GM18909 (cell line): ENCODE measurements around the gene SLC6A17.

ENCODE experiments used
- ATAC-seq: cut with Tn5 transposase; IDR thresholded peaks from one replicate; pipeline ENCODE4 v1.9.1; 2021; ENCODE audit warnings: mild to moderate bottlenecking; ENCODE audit not compliant: unreplicated experiment, poor library complexity

SLC6A17 gene

GRCh38 chr1:110134050-110134595 is 16.2 kb upstream of the SLC6A17 start:
- ATAC-seq: no peak

DNA sequence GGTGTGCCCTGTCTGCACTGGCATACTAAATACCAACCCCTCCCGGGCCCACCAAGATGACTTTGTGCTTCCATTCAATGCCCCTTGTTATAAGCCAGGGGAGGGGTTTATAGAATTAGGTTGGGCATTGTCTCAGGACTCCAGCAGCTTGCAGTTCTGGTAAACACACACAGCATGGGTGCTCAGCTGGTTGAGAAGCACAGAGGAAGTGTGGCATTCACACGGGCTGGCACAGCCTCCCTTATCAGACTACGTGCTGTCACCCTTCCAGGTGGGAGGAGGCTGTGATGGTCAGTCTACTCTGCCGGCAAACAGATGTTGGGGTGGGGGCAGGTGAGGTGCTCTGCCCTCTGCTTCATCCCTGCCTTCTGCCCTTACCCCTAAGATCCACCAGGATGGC is 15.0 kb upstream of the SLC6A17 start:
- no peak for ATAC-seq

DNA sequence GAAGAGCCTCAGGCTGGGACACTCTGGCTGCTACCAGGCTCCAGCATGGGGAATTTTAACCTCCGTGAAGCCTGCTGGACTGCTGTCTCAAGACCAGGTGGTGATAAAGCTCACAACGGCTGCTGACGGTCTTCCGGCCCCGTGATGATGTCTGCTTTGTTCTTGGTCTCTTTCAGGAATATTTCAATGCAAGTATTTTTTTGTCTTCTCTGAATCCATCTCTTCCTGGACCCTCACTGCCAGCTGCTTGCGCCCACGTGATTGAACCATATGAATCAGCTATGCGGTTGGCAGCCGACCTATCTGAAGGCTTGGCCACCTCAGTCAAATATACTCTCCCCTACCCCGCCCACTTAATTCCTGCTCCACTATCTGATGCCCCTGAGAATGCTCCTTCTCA is 14.6 kb upstream of the SLC6A17 start:
- ATAC-seq: no peak

DNA sequence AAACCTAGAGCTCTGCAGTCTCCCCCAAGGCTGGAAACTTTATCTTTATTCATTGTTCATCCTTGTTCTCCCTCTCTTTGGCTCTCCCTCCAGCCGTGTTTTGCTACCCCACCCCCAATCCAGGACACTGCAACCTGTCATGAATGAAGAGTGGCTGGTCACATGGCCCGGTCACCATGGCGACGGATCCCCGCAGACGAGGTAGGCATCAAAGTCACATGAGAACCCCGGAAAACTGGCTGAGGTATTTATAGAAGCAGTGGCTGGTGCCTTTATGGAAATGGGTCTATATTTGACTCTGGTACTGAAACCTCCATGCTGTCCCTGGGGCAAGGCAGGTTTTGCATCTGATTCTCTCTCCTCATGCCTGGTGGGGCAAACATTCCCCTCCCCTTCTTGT is 13.4 kb upstream of the SLC6A17 start:
- no peak for ATAC-seq

GRCh38 chr1:110138956-110139355 is 11.3 kb upstream of the SLC6A17 start:
- no peak for ATAC-seq

DNA sequence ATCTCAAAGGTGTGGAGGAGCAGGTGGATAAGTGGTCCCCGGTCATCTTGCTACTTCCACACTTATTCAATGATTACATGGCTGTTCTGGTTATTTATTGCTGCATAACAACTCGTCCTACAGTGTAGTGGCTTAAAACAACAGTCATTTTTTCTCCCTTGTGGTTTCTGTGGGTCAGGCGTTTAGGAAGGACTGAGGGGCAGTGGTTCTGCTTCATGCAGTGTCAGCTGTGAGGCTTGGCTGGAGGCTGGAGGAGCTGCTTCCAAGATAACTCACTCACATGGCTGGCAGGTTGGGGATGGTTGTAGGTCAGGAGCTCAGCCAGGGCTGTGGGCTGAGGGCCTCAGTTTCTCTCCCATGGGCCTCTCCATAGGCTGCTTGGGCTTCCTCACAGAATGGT is 5.9 kb upstream of the SLC6A17 start:
- no peak for ATAC-seq

DNA sequence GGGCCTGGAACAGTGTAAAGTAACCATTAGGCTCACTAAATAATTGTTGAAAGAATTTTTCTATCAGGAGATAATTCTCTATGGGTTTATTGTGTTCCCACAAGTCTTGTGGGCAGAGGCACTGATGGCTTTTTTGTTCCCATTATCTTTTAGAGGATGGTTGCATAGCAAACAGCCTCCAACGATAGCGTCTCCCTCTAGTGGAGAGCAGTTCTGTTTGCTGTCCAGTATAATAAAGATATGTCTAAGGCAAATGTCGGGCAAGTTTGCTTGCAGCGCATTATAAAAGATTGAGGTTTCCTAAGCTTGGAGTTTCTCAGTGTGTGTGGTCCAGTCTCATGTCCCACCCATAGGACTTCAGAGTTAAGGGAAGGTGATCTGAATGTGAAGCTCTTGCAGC is 1.3 kb upstream of the SLC6A17 start:
- no peak for ATAC-seq

- ATAC-seq: no peak
Measured at GRCh38 chr1:110151175-110151669, 928 bp downstream of the SLC6A17 start.

DNA sequence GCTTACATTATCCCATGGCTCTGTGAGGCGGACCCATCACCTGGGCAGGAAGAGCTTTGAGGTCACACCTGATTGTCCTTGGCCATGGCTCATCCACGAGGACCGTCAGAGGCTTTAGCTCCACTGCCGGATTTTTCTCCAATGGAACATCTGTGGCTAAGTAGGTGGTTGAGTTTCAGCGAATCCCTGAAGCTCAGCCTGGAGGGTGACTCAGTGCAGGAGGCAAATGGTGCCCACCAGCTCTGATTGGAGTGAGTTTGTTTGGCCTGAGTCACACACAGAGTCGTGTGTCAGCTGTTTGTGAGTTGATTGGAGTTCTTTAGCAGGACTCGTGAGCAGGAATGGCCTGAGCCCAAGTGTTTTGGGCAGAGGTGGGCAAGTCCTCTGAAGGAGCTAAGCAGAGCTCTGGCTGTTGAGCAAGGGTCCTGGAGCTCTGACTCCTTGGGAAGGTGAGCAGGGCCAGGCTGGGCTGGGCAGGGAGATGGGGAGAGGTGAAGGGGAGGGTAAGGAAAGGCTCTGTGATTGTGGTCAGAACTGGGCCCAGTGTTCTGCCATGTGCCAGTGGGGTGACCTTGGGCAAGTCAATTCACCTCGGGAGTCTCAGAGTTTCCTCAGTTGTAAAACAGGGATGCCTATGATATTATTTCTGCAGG is 2.0 kb downstream of the SLC6A17 start:
- ATAC-seq: no peak

DNA sequence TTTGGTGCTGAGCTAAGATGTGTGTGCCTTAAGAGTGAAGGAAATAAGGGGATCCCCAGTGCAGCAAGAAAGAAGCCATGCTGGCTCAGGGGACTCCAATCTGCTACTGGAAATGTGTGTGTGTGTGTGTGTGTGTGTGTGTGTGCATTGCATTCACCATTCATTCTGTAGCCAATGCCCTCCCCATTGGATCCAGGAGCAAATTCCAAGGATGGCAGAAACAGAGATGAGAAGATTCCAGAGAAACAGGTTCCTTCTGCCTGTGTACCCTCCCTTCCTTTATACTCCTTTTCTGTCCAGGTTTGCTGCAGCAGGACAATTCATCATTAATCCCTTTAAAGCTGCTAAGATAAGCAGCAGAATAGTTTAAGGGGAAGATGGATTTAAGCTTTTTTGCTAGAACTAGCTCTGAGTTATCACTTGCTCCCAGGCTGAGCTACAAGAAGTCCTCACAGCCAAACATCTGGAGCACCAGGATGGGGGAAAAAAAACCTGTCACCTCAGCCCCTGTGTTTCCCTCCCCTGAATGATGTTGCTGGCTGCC is 3.2 kb downstream of the SLC6A17 start:
- ATAC-seq: no peak

DNA sequence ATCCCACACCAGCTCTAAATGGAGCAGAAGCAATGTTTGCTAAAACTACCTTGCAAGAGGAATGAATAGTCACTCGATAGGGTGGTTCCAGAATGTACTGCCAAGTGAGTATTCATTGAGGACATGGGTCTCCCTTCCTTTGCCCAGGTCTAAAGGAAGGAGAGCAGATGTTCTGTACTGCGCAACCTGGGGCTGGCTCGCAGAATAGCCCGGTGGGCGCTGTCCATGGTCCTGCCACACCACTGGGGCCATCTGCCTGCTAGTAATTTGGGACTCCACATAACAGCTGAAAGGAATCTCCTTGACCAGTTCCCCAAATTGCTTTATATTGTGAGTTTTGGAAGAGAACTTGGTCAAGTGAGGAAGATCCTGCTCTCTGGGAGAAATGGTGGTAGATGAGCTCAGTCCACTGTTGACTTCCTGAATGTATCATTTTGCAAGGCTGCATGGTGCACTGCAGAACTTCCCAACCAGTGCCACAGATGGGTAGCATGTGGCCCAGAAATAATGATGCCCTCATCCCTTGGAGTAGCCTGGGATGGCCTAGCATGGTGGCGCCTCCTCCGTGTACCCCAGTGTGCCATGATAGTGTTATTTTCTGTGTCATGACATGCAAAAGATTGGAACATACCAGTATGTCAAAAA is 5.7 kb downstream of the SLC6A17 start:
- ATAC-seq: no peak

- ATAC-seq: no peak
Measured at GRCh38 chr1:110158261-110158660, 8.0 kb downstream of the SLC6A17 start.

GRCh38 chr1:110159168-110159567 is 8.9 kb downstream of the SLC6A17 start:
- no peak for ATAC-seq

- no peak for ATAC-seq
Measured at GRCh38 chr1:110160538-110161100, 10.3 kb downstream of the SLC6A17 start.

DNA sequence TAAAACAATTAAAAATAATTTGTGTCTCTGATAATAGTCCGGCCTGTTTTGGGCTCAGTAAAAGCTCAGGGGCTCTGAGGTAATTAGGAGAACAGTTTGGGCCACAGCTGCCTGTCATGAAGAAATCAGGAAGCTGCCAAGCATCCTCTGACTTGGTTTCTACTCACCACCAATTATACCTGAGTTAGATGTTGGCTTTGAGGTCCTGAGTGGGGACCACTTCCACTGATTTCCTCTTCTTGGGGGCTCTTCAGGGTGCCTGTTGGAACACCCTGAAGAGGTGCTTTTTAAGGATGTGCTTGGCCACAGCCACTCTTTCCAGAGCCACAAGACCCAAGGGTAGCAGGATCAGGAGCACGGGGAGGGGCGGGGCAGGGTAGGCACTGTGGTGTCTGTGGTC is 10.9 kb downstream of the SLC6A17 start:
- no peak for ATAC-seq

- ATAC-seq: no peak
Measured at GRCh38 chr1:110161849-110162248, 11.6 kb downstream of the SLC6A17 start.

DNA sequence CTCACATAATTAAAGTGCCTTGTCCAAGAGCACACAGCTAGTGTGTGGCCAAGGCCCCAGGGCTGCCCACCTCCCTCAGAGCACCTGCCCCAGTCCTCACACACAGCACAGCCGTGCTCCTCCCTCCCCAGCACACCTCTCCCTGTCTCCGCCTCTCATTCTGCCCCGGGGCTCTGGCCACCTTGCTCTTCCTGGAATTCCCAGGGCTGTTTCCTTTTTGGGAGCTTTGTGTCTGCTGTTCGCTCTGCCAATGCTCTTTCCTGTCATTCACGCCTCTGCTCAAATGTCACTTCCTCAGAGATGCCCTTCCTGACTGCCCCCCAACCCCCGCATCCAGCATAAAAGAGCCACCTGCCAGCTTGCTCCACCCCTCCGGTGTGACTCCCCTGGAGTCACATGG is 13.3 kb downstream of the SLC6A17 start:
- no peak for ATAC-seq

GRCh38 chr1:110164725-110165350 is 14.5 kb downstream of the SLC6A17 start:
- no peak for ATAC-seq

GRCh38 chr1:110165761-110166231 is 15.5 kb downstream of the SLC6A17 start:
- ATAC-seq: no peak

DNA sequence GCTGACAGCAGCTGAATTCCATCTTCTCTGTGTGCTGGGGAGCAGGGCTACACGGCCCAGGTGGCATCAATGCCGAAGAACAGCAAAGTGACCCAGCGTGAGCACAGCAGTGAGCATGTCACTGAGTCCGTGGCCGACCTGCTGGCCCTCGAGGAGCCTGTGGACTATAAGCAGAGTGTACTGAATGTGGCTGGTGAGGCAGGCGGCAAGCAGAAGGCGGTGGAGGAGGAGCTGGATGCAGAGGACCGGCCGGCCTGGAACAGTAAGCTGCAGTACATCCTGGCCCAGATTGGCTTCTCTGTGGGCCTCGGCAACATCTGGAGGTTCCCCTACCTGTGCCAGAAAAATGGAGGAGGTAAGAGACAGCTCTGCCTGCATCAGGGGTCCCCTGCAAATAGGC is 16.6 kb downstream of the SLC6A17 start:
- no peak for ATAC-seq
